GM21786 (cell line): Measurements from ENCODE around the gene NKX2-1.
"Not testable (repeated sequence)": the region's sequence is repeated elsewhere in the genome, so short reads cannot be mapped to it uniquely, and the experiment has no call there.

Source experiments
- ATAC-seq: cut with Tn5 transposase; IDR thresholded peaks from one replicate; pipeline ENCODE4 v1.9.1; 2021; ENCODE audit not compliant: unreplicated experiment

NKX2-1 gene

DNA sequence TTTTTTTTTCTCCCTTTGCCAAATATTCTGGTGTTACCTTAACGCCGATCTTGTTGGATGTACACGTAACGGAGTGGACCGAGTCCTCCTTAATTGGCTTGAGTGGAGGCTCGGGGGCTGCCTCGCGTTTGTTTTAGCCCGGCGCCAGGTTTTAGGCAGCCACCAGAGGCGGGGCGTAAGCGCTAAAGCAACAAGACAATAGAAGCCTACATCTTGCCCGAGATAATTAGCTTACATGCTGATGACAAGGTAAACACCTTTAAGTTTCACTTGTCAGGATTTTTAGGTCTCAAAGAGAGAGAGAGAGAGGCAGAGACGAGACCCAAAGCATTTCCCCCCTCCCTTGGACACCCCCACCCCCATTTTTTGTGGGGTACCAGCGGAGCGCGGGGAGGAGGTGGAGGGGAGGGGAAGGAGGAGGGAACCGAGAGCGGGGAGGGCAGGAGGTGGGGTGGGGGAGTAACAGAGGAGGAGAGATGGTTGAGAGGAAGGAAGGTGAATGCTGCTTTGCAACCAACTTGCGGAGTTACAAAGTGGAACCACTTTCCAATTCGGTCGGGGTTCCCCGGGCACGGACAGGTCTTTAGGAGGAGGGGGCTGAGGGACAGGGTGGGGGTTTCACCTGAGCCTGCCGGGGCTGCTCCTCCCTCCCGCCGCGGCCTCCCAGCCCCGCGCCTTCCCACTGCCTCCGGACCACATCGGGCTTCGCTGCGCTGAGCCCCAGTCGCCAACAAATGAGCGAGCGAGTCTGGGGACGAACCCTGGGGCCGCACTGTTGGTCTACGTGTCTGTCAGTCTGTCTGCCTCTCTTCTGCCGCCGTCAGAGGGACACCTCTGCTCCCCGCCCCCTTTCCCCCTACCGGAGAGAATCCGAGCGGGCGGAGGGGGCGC is at the start of gene NKX2-1:
Gene NKX2-1 (minus strand): TSS at position 802 of the 891 bp plus-strand sequence. CDS start 103 bp downstream, at position 699.
- ATAC-seq = no peak

GRCh38 chr14:36556811-36557433 is 36.9 kb upstream of the NKX2-1 start:
- peak; percentile 47 for ATAC-seq

DNA sequence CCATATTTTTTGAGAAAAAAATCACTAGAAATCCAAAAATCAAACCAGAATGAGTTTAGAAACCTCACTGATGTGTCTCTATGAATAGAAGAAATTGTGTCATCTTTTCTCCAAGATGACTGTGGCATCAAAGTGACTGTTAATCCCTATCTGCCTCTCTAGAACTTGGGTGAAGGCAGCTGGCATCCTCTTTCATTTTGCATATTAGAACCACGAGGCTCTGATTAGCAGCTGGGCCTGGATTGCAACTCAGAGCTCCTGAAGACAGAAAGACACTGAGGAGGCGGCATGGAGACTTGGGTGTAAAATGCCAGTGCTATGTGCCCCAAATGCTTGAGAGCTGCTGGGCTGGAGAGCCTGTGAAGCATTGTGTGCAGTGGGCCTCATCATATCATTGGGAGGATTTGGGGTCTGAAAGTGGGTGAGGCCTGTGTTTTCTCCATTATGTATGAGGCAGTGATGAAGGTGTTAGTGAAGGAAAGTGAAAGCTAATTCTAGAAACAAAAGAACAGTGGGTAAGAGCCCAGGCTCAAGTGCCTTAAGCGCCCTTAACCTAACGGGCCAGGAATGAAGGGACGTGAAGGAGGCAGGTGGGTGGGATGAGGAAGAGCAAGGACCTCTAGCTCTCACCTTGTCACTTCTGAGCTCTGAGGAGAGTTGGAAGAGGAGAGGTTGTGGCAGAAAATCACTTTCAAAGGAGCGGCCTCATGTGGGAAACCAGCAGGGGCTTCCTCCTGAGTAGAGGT is 36.1 kb upstream of the NKX2-1 start:
- ATAC-seq = no peak

DNA sequence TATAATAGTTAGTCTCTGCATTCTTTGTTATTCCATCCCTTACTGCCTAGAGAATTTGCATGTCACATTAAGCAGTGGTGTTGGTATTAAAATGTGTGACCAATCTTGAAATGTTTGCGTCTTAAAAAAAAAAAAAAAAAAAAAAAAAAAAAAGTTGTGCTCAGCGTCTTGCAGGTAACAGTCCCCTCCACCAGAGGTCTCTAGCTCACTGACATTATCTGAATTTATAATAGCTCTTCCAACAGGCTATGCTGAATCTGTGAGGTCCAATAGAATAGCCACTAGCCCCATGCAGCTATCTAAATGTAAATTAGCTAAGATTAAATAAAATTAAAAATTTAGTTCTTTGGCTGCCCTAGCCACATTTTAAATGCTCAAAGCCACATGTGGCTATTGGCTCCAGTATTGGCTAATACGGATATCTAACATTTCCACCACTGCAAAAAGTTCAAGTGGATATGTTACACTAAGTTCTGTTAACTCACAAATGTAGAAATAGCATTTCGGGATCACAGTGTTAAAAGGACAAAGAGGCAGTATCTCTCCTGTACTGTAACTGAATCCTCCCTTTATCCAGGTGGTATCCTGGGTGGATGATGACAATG is 33.7 kb upstream of the NKX2-1 start:
- no peak for ATAC-seq

- no peak for ATAC-seq
These were observed 30.9 kb upstream of the NKX2-1 start for GRCh38 chr14:36550899-36551298.

GRCh38 chr14:36544280-36544679 is 24.2 kb upstream of the NKX2-1 start:
- ATAC-seq = not testable (repeated sequence)

DNA sequence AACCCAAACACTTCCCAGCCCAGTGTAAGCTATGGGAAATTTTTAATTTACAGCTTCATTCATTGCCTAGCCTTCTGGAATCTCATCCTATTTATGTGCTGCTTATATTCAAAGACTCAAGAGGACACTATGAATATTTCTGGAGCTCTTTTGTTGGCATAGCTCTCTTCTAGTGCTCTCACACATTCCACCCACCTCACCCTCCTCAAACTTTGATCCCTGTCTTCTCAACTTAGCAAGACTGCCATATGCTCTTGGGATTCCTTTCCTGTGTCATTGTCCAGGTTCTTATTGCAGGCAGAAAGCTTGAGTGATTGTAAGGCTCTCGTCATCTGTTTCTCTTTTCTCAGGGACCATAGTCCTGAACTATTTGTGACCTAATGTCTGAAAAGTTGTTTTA is 18.0 kb upstream of the NKX2-1 start:
- no peak for ATAC-seq

GRCh38 chr14:36529062-36529461 is 9.0 kb upstream of the NKX2-1 start:
- no peak for ATAC-seq

DNA sequence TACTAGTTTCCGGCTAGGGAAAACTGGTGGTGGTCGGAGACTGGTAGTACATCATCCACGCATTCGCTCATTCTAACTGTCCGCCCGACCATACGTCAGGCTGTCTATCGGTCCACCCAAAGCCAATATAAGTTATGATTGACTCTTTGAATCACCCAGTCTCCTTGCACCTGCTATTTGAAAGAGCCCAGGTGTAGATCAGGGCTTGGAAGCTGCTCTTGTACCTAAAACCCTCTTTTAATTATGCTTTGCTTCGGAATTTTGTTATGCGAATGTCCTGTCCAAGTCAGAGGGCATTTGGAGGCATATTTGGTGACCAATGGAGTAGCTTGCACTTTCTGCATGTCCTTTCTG is 5.7 kb upstream of the NKX2-1 start:
- ATAC-seq = no peak

DNA sequence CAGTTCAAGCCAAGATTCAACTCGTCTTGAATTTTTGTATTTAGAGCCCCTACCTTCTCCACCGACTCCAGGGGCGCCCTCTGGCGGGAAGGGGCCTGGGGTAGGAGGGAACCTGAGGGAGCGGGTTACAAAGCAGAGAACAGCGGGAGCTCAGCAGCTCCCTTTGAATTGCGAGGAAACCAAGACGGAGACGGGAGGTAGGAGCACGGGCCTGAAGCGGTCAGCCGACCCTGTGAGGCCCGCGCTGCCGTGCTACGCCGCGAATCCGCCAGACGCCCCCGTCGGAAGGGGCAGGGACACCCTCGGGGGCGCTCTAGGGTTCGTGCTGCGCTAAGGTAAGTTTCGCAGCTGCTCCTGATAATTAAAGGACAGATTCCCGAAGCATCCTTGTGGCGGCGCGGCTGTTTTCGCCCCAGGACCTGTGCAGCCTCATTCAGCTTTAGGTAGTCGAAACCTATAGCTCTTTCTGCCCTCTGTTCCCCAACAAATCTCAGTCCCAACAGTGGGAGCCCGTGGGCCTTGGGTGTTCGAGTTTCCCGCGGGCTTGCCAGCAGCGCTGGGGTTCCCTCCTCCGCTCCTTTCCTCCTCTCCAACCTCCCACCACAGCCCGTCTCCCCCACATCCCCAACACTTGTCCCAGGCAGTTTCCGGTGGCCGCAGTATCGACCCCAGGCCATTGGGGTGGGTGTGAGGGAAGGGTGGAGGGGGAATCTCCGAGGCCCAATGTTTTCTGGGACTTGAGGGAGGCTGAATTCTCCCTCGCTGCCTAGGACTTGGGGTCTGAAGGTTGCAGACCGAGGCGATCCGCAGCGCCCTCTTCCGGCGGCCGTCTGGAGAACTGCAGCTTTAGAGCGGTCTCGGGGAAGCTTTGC is 5.1 kb upstream of the NKX2-1 start:
- no peak for ATAC-seq

DNA sequence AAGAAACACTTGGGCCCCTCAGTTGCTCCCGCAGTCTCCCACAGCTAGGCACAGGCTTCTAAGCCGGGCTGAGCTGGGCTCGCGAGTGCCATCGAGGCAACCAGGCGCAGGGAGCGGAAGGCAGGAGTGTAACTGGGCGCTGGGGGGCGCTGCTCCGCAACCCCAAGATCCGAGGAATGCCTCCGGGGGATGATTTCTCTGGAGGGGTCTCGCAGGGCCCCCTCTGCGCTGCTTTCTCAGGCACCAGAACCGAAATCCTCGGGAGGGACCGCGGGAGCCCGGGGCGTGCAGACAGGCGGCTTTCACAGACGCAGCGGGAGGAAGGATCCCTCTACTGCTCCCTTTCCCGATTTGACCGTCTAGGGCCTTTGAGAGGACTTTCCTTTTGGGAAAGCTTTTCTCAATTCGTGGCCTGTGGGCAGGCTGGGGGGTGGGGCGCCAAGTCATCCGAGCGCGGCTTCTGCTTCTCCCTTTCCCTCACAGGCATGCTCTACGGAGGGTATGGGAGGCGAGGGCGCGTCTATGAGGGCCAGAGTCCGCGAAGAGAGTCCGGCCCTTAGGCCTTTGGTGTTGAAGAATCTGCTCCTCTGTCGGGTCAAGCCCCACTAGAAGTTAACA is 4.3 kb upstream of the NKX2-1 start:
- no peak for ATAC-seq

- ATAC-seq = no peak
These were observed 3.1 kb upstream of the NKX2-1 start for GRCh38 chr14:36522972-36523715.

DNA sequence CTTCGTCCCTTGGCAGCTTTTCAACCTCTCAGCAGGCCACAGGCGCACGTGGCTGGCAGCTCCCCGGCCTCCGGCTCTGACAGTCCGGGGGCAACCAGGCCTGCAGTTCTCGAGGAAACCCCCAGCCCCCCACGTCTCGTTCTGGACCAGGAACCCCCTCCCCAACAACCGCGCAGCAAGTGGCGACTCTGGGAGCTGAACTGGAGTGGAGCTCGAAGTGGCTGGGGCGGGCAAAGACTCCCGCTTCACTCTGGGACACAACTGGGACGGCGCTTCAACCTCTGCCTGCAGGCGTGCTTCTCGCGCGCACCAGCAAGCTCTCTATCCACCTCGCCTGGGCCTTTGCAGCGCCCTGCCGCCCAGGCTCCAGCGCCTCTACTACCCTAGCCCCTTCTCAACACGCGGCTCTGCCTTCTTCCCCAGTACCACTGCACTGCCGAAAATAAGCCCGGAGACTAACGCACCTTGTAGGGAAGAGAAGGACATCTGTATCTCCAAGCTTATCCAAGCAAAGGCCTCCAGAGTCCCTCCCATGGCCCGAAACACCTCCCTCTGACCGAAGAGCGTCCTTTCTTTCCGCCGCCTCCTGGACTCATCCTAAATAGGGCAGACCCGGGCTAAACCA is 2.4 kb upstream of the NKX2-1 start:
- no peak for ATAC-seq

DNA sequence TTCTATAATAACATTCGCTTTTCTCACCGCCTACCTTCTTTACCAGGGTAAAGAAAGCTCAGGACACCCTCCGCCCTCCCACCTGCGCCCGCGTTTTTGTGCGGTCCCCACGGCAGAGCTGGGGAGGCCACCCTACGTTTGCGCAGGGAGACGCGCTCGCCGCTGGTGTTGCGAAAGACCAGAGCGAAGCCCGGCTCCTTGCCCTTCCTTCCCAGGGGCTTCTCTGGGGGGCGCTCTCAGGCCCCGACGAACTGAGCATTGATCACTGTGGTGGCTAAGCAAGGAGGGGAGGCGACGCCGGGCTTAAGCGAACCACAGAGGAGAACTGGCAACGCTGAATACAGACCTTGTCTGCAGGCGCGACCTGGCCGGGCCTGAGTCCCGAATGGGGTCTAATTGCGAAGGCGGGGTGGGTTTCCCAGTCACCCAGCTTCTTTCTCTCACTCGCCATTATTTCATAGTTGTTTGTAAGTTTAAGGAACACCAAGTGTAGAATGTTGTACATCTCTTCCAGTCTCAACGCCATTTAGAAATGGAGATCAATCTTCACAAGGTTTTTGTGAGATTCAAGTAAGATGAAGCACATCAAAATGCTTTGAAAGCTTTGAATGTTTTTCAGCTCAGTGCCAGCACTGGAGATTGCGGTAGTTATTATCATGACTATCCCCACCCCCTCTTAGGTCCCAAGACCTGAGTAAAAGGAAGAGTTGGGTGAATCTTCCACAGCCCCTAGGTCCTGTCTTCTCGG is 1.7 kb upstream of the NKX2-1 start:
- no peak for ATAC-seq

GRCh38 chr14:36520601-36521525 is 831 bp upstream of the NKX2-1 start:
- no peak for ATAC-seq

DNA sequence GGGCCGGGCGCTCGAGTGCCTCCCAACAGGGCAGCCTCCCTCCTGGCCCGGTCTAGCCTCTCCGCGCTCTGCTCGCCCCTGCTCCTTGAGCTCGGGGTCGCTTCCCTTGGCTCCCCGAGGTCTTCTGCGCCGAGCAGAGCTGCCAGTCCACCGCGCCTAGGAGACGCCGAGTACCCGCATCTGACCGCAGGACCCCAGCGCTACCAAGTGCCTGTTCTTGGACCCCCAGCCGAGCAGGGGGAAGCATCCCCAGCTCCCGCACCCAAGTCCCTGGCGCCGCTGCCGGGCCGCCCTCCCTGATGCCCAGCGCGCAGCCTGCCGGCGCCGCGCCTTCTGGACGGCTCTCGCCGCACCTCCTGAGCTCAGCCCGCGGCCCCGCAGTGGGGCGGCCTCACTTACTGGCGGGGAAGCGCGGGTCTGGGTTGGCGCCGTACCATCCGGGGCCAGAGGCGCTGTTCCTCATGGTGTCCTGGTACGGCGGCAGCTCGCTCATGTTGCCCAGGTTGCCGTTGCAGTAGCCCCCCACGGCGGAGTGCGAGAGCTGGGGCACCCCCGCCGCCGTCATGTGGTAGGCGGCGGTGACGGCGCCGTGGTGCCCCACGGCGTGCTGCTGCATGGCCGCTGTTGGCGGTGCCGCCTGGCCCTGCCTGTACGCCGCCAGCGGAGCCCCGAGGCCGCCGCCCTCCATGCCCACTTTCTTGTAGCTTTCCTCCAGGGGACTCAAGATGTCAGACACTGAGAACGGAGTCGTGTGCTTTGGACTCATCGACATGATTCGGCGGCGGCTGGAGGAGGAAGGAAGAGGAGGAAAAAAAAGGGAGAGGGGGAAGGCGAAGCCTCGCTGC is 1.2 kb downstream of the NKX2-1 start:
- ATAC-seq = no peak
